A549 (cell line): Measurements from ENCODE around the gene CARMIL1. TPM values are rescaled to one million over a fixed set of nuclear protein-coding genes. Genes with fewer than 3 reads are reported as not detected.

Source experiments
- ATAC-seq, 2 experiments: fragments of 200-7000 bp in 1 of 2; fragments of >200 bp in 1 of 2; cut with Nextera tagmentation in 1 of 2; cut with Tn5 transposase in 1 of 2; 3 replicates each; pipeline versions ENCODE4 v1.8.0 to v1.9.1; 2018 to 2020; ENCODE audit warnings: mild to moderate bottlenecking in 1 of 2, moderate library complexity in 1 of 2
- CTCF ChIA-PET: fragments of 300-600 bp; sonication (Branson Sonifier 250); formaldehyde crosslinking; extraction: SDS; loops from one replicate; lab custom pipeline; 2021; ENCODE audit warnings: antibody characterized with exemption, inconsistent platforms; lab: Yijun Ruan, JAX
- POLR2A ChIA-PET: fragments of 350-600 bp; formaldehyde crosslinking; extraction: SDS; loops from one replicate; lab custom pipeline; 2021; ENCODE audit warnings: antibody characterized with exemption, inconsistent platforms; lab: Yijun Ruan, JAX
- DNase-seq, 2 experiments: peaks; one replicate each; pipeline versions ENCODE4 v3.0.0 to v3.0.0-alpha.2; 2011 to 2016; ENCODE audit warnings: low read depth in 1 of 2, low spot score in 1 of 2
- FAIRE-seq: peaks from 2 replicates; lab custom pipeline; 2011; peaks lifted over from hg19 to GRCh38; lab: Jason Lieb, UNC
- H3K27ac ChIP-seq, 2 experiments: fragments of >200 bp; sonication (Bioruptor Twin); formaldehyde crosslinking; 3 replicates each; pipeline ENCODE4 v1.5.1; 2016 to 2017
- H3K4me1 ChIP-seq: fragments of >200 bp; sonication (Bioruptor Twin); formaldehyde crosslinking; 3 replicates; pipeline ENCODE4 v1.6.1; 2016
- H3K4me2 ChIP-seq: fragments of >200 bp; sonication (Bioruptor Twin); formaldehyde crosslinking; 3 replicates; pipeline ENCODE4 v1.6.1; 2016
- H3K4me3 ChIP-seq: fragments of >200 bp; sonication (Bioruptor Twin); formaldehyde crosslinking; 3 replicates; pipeline ENCODE4 v1.5.1; 2016
- H3K9me3 ChIP-seq: fragments of >200 bp; sonication (Bioruptor Twin); formaldehyde crosslinking; 3 replicates; pipeline ENCODE4 v1.6.1; 2016
- ATOH8 ChIP-seq: fragments of 250-450 bp; sonication (Bioruptor Pico); IDR thresholded peaks from 2 replicates; pipeline ENCODE4 v1.5.0; 2020; ENCODE audit warnings: low read depth, mild to moderate bottlenecking, moderate library complexity
- BHLHE40 ChIP-seq: IDR thresholded peaks from 2 replicates; pipeline ENCODE4 v1.6.1; 2012; ENCODE audit warnings: low read depth, low read length, inconsistent platforms
- CBX2 ChIP-seq: fragments of 200-600 bp; sonication (generic); IDR thresholded peaks from 2 replicates; pipeline ENCODE4 v1.6.1; 2016; ENCODE audit warnings: low read depth, mild to moderate bottlenecking, borderline replicate concordance
- CEBPB ChIP-seq, 2 experiments: fragments of >200 bp in 1 of 2; sonication (Bioruptor Twin) in 1 of 2; formaldehyde crosslinking in 1 of 2; IDR thresholded peaks; 2 replicates each; pipeline ENCODE4 v1.6.1; 2012 to 2016
- CHD2 ChIP-seq: fragments of 150-350 bp; IDR thresholded peaks from 2 replicates; pipeline ENCODE4 v1.6.1; 2014; ENCODE audit warnings: low read length; ENCODE audit not compliant: partially characterized antibody
- CHD4 ChIP-seq: fragments of 200-600 bp; sonication (generic); IDR thresholded peaks from 2 replicates; pipeline ENCODE4 v1.6.1; 2016; ENCODE audit warnings: antibody characterized with exemption, mild to moderate bottlenecking, borderline replicate concordance
- EHMT2 ChIP-seq: fragments of 200-600 bp; sonication (generic); IDR thresholded peaks from 2 replicates; pipeline ENCODE4 v1.6.1; 2016; ENCODE audit warnings: antibody characterized with exemption, low read depth, mild to moderate bottlenecking, moderate library complexity
- EP300 ChIP-seq, 2 experiments: fragments of >200 bp; sonication (Bioruptor Twin); formaldehyde crosslinking; IDR thresholded peaks; 2 replicates in 1 of 2; 3 replicates in 1 of 2; pipeline ENCODE4 v1.6.1; 2016 to 2017
- ESRRA ChIP-seq: fragments of 150-350 bp; IDR thresholded peaks from 2 replicates; pipeline ENCODE4 v1.6.1; 2014; ENCODE audit warnings: mild to moderate bottlenecking, low read length, borderline replicate concordance
- FOSB ChIP-seq: fragments of 250-450 bp; sonication (Bioruptor Pico); IDR thresholded peaks from 2 replicates; pipeline ENCODE4 v1.5.0; 2020; ENCODE audit warnings: mild to moderate bottlenecking, moderate library complexity
- GATA3 ChIP-seq: IDR thresholded peaks from 2 replicates; pipeline ENCODE4 v1.6.1; 2012; ENCODE audit warnings: borderline replicate concordance
- HEYL ChIP-seq: fragments of 250-450 bp; sonication (Bioruptor Pico); IDR thresholded peaks from 2 replicates; pipeline ENCODE4 v1.8.0; 2021; ENCODE audit warnings: mild to moderate bottlenecking, moderate library complexity
- HOXA7 ChIP-seq: fragments of 250-450 bp; sonication (Bioruptor Pico); IDR thresholded peaks from 2 replicates; pipeline ENCODE4 v1.5.0; 2020; ENCODE audit warnings: mild to moderate bottlenecking, moderate library complexity
- HOXB13 ChIP-seq: fragments of 250-450 bp; sonication (Bioruptor Pico); IDR thresholded peaks from 2 replicates; pipeline ENCODE4 v1.5.0; 2020; ENCODE audit warnings: low read depth, mild to moderate bottlenecking, moderate library complexity
- JUNB ChIP-seq: fragments of >200 bp; sonication (Bioruptor Twin); formaldehyde crosslinking; IDR thresholded peaks from 2 replicates; pipeline ENCODE4 v1.6.1; 2016
- KDM1A ChIP-seq: fragments of 200-600 bp; sonication (generic); IDR thresholded peaks from 2 replicates; pipeline ENCODE4 v1.6.1; 2016; ENCODE audit warnings: low read depth, mild to moderate bottlenecking
- MAFK ChIP-seq: fragments of 450-650 bp; IDR thresholded peaks from 2 replicates; pipeline ENCODE4 v1.6.1; 2014; ENCODE audit not compliant: partially characterized antibody
- MAX ChIP-seq: IDR thresholded peaks from 2 replicates; pipeline ENCODE4 v1.6.1; 2012
- MAZ ChIP-seq: fragments of 150-350 bp; IDR thresholded peaks from 2 replicates; pipeline ENCODE4 v1.6.1; 2014; ENCODE audit warnings: antibody characterized with exemption, low read depth, low read length, borderline replicate concordance
- NFE2L2 ChIP-seq: fragments of 150-350 bp; conservative IDR thresholded peaks from 2 replicates; pipeline ENCODE4 v1.6.1; 2014; ENCODE audit warnings: low read length
- POLR2AphosphoS2 ChIP-seq: conservative IDR thresholded peaks from 2 replicates; pipeline ENCODE4 v1.6.1; 2012; ENCODE audit warnings: low read length, improper control_type of control experiment, inconsistent platforms
- ZC3H11A ChIP-seq: fragments of 450-650 bp; IDR thresholded peaks from 2 replicates; pipeline ENCODE4 v1.6.1; 2014; ENCODE audit warnings: antibody characterized with exemption, mild to moderate bottlenecking
- ZNF302 ChIP-seq: fragments of 250-450 bp; sonication (Bioruptor Pico); IDR thresholded peaks from 2 replicates; pipeline ENCODE4 v1.9.0; 2021; ENCODE audit warnings: inconsistent platforms, mild to moderate bottlenecking, moderate library complexity
- WGBS: methylation state at CpG from one replicate; pipeline ENCODE4 v1.1.6; 2017; ENCODE audit errors: missing lambda C conversion rate; 5-methylcytosine and 5-hydroxymethylcytosine counted together
- polyA plus RNA-seq, 4 experiments: library from polyadenylated mRNA; depleted of rRNA in 3 of 4; stranded (reverse); fragments of >200 nt; fragmentation: RNase III in 1 of 4; extraction: RNeasy Plus Mini Kit Qiagen cat#74134 plus additional on column Dnase treatment in 1 of 4; gene quantifications; 2 replicates in 3 of 4; 3 replicates in 1 of 4; pipeline ENCODE4 v1.2.3, GENCODE V29; 2011 to 2017

Gene CARMIL1
- polyA plus RNA-seq, 2 of the 4 experiments (the other 2 are of a cell fraction): 11.5 to 11.8 TPM

GRCh38 chr6:25359191-25359861 lies 80.2 kb downstream of the CARMIL1 start:
- DNase-seq: peak in 1 of 2 experiments; percentile 7
- Histone ChIP-seq H3K4me1 (peaks cover 19% of the 10 kb centered on the region), H3K4me3 (no peak overlapping the region), H3K4me2 (peak overlapping the region; percentile 24; the same call in 2 of the 3 replicates), H3K9me3 (no peaks in the 10 kb centered on the region), H3K27ac (peak overlapping the region in 1 of 2 experiments; percentile 66; a peak in 2 of 6 replicates)
- ATAC-seq: no peak; a peak in 2 of 6 replicates
- TF ChIP-seq HEYL (CRISPR knock-in tag): no peak
- TF ChIP-seq CEBPB (IDR thresholded peaks at IDR 0.05): no peak
- no peak for TF ChIP-seq CBX2
- no peak for TF ChIP-seq EHMT2
- no peak for FAIRE-seq
- CTCF ChIA-PET: interaction anchor here (0.6 to 1.7 kb wide), 2 partner anchors 81 to 93 kb away, joined by 3 to 4 read pairs; partner anchors contain the start of gene CARMIL1
- POLR2A ChIA-PET: no interaction called here
- 67% methylated on average over 6 of the region's 6 CpGs for WGBS

GRCh38 chr6:25359891-25360290 lies 80.7 kb downstream of the CARMIL1 start:
- Histone ChIP-seq H3K4me3 (no peak overlapping the region), H3K4me1 (peaks cover 19% of the 10 kb centered on the region), H3K4me2 (peak overlapping the region; percentile 24; the same call in 2 of the 3 replicates), H3K27ac (no peak overlapping the region), H3K9me3 (no peaks in the 10 kb centered on the region)
- no peak for TF ChIP-seq ESRRA
- no peak for TF ChIP-seq ATOH8 (CRISPR knock-in tag)
- CTCF ChIA-PET: no interaction called here
- no peak for ATAC-seq
- WGBS: 90% methylated on average over 2 of the region's 2 CpGs
- no peak for DNase-seq
- no peak for FAIRE-seq
- POLR2A ChIA-PET: no interaction called here

- Histone ChIP-seq H3K4me3 (no peak overlapping the region), H3K4me1 (peaks cover 19% of the 10 kb centered on the region), H3K4me2 (no peak overlapping the region), H3K27ac (no peak overlapping the region), H3K9me3 (no peaks in the 10 kb centered on the region)
- no peak for DNase-seq
- FAIRE-seq: no peak
- TF ChIP-seq EP300 (IDR thresholded peaks at IDR 0.05) (no peak), CHD2 (no peak), ZC3H11A (no peak), POLR2AphosphoS2 (no peak), GATA3 (no peak), BHLHE40 (no peak), FOSB (no peak), KDM1A (no peak), JUNB (no peak), MAZ (no peak), HOXA7 (CRISPR knock-in tag) (no peak), MAX (no peak), HEYL (CRISPR knock-in tag) (no peak), MAFK (no peak), ZNF302 (CRISPR knock-in tag) (no peak), CHD4 (no peak), HOXB13 (CRISPR knock-in tag) (no peak), ESRRA (no peak), NFE2L2 (no peak)
- ChIA-PET POLR2A (no interaction called here), CTCF (no interaction called here)
- no peak for ATAC-seq
- WGBS: 50% methylated on average over 1 of the region's 1 CpG
These were observed 81.4 kb downstream of the CARMIL1 start for GRCh38 chr6:25360621-25361020.
